Mononuclear cell (primary cell): ENCODE results near the gene PCCA. TPM values are rescaled to one million over a fixed set of nuclear protein-coding genes. Genes with fewer than 3 reads are reported as not detected.
A peak's percentile ranks its signal among the peaks of the same experiment; 100 is the strongest.
"Not testable (repeated sequence)": the region's sequence is repeated elsewhere in the genome, so short reads cannot be mapped to it uniquely, and the experiment has no call there.

Experiments
- H3K27me3 ChIP-seq: 2 replicates; pipeline ENCODE4 v1.6.0; 2011; ENCODE audit warnings: low read length, control low read depth; ENCODE audit not compliant: insufficient read depth
- H3K4me1 ChIP-seq: 2 replicates; pipeline ENCODE4 v1.5.1; 2011; ENCODE audit warnings: mild to moderate bottlenecking, low read length, control low read depth; ENCODE audit not compliant: insufficient read depth
- H3K4me3 ChIP-seq: 2 replicates; pipeline ENCODE4 v1.5.1; 2011; ENCODE audit warnings: mild to moderate bottlenecking, low read length, moderate library complexity
- H3K9me3 ChIP-seq: 2 replicates; pipeline ENCODE4 v1.5.1; 2011; ENCODE audit warnings: low read depth, mild to moderate bottlenecking, control low read depth, low read length
- total RNA-seq: library from RNA; depleted of rRNA; stranded (reverse); fragments of >200 nt; gene quantifications from one replicate; pipeline ENCODE4 v1.2.3, GENCODE V29; 2012

Gene PCCA
- total RNA-seq, 1 donor, result 7.9 TPM

GRCh38 chr13:100088273-100088643 lies 635 bp upstream of the PCCA start:
- H3K4me1 ChIP-seq, result peaks cover 15% of the 10 kb centered on the region
- no peaks in the 10 kb centered on the region for H3K27me3 ChIP-seq
- peak overlapping the region; percentile 73 for H3K4me3 ChIP-seq
- no peaks in the 10 kb centered on the region for H3K9me3 ChIP-seq

DNA sequence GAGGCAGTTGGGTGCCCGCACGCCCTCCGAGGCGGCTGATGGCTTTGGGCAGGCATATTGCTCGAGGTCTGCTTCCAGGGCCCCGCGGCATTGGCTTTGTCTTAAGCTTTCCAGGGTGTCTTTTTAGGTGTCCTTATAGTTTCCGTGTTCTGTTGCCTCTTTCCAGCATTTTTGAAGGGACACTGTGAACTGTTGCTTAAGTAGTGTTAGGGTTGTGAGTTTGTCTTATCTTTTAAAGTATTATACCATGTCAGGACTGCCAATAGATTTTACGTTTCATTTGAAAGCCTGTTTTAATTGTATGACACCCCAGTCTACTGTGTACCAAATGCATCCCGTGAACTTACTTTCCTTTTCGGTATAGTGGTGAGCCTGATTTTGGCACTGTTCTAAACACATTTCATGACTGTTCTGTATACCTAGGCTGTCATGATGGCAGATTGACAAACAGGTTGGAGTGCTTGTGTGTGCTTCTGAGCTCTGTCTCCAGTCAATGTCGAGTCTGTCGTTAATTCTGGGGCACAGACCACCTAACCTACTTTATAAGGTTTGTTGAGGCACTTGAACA lies 656 bp downstream of the PCCA start:
- Histone ChIP-seq H3K27me3 (no peaks in the 10 kb centered on the region), H3K9me3 (no peaks in the 10 kb centered on the region), H3K4me3 (peak overlapping the region; percentile 73), H3K4me1 (peaks cover 15% of the 10 kb centered on the region)

- Histone ChIP-seq H3K27me3 (no peaks in the 10 kb centered on the region), H3K4me3 (no peak overlapping the region), H3K4me1 (peaks cover 15% of the 10 kb centered on the region), H3K9me3 (no peaks in the 10 kb centered on the region)
These were observed 2.0 kb downstream of the PCCA start for GRCh38 chr13:100090861-100091260.

- no peaks in the 10 kb centered on the region for H3K27me3 ChIP-seq
- H3K9me3 ChIP-seq, result no peaks in the 10 kb centered on the region
- H3K4me1 ChIP-seq, result peaks cover 15% of the 10 kb centered on the region
- no peak overlapping the region for H3K4me3 ChIP-seq
These were observed 2.5 kb downstream of the PCCA start for GRCh38 chr13:100091391-100091790.

GRCh38 chr13:100092273-100092672 lies 3.4 kb downstream of the PCCA start:
- not testable (repeated sequence) for H3K9me3 ChIP-seq, H3K27me3 ChIP-seq, H3K4me3 ChIP-seq
- H3K4me1 ChIP-seq, result peaks cover 15% of the 10 kb centered on the region

DNA sequence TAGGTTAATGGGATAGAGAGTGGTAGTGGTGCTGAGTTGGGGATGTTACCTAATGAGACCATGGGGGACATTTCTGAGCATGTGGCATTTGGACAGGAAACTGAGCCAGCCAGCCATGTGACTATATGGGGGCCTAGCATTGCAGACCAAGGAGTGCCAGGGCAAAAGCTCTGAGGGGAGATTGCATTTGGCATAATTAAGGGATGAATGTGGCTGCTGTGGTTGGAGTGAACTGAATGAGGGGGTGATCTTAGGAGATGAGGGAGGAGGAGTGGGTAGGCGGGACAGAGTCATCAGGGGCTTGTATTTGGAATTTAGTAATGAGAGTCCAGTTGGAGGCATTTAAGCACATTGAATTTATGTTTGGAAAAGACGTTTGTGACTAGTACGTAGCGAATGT lies 6.6 kb downstream of the PCCA start:
- Histone ChIP-seq H3K4me3 (no peak overlapping the region), H3K9me3 (no peaks in the 10 kb centered on the region), H3K27me3 (no peaks in the 10 kb centered on the region), H3K4me1 (no peaks in the 10 kb centered on the region)

- Histone ChIP-seq H3K9me3 (no peaks in the 10 kb centered on the region), H3K4me1 (no peaks in the 10 kb centered on the region), H3K4me3 (no peak overlapping the region), H3K27me3 (no peaks in the 10 kb centered on the region)
These were observed 7.6 kb downstream of the PCCA start for GRCh38 chr13:100096526-100096925.

DNA sequence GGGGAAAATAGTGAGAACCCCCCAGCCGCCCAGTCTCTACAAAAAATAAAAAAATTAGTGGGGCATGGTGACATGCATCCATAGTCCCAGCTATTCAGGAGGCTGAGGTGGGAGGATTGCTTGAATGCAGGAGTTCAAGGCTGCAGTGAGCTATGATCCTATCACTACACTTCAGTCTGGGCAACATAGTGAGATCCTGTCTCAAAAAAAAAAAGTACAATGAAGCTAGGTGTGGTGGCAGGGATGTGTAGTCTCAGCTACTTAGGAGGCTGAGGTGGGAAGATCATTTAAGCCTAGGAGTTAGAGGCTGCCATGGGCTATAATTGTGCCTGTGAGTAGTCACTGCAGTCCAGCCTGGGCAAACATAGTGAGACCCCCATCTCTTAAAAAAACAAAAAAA lies 8.9 kb downstream of the PCCA start:
- no peaks in the 10 kb centered on the region for H3K4me1 ChIP-seq
- H3K27me3 ChIP-seq, result no peaks in the 10 kb centered on the region
- H3K9me3 ChIP-seq, result no peaks in the 10 kb centered on the region
- no peak overlapping the region for H3K4me3 ChIP-seq

GRCh38 chr13:100098445-100099116 lies 9.7 kb downstream of the PCCA start:
- H3K4me1 ChIP-seq, result no peaks in the 10 kb centered on the region
- H3K9me3 ChIP-seq, result no peaks in the 10 kb centered on the region
- no peaks in the 10 kb centered on the region for H3K27me3 ChIP-seq
- no peak overlapping the region for H3K4me3 ChIP-seq

DNA sequence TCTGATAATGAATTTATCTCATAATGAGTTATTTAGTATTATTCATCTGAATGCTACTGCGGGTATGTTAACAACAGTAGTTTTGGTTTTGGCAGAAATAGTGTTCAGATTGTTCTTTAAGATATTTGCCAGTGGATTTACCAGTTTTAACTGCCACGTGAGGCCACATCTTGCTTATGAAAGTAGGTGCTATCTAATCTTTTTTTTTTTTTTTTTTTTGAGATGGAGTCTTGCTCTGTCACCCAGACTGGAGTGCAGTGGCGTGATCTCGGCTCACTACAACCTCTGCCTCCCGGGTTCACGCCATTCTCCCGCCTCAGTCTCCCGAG lies 10.2 kb downstream of the PCCA start:
- not testable (repeated sequence) for H3K4me1 ChIP-seq, H3K9me3 ChIP-seq, H3K4me3 ChIP-seq, H3K27me3 ChIP-seq

DNA sequence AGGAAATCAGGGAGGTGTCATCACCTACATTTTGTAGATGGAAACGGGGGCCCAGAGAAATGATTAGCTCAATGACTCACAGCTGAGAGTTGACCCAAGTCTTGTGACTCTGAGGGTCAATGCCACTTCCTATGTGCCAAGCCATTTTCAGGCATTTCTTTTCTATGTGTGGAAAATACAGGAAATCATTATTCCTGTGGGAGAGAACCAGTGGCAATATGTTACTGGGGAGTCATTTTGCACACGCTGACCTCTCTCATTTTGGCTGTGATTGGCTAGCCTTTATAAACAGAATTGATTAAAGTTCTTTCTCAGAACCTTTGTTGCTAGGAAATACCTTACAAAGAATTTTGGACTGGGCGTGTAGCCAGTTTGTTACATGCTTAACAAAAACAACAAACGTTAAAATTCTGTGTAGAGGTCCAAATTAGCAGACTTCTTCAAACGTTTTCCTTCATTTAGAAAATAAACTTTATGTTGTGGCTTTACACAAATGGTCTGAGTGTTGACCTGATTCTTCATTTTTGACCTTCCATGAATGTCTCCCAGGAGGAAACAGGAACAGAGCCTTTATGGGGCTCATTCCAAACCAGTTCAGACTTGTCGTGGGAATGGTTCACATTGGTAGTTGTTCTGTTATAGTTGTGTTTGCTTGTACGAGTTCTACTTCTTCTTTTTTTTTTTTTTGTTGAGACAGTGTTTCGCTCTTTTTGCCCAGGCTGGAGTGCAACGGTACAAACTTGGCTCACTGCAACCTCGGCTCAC lies 11.4 kb downstream of the PCCA start:
- Histone ChIP-seq H3K4me3 (no peak overlapping the region), H3K4me1 (no peaks in the 10 kb centered on the region), H3K9me3 (no peaks in the 10 kb centered on the region), H3K27me3 (no peaks in the 10 kb centered on the region)

GRCh38 chr13:100102042-100102441 lies 13.1 kb downstream of the PCCA start:
- Histone ChIP-seq H3K27me3 (no peaks in the 10 kb centered on the region), H3K4me1 (no peaks in the 10 kb centered on the region), H3K9me3 (no peaks in the 10 kb centered on the region), H3K4me3 (no peak overlapping the region)

GRCh38 chr13:100106005-100106404 lies 17.1 kb downstream of the PCCA start:
- no peaks in the 10 kb centered on the region for H3K9me3 ChIP-seq
- no peaks in the 10 kb centered on the region for H3K27me3 ChIP-seq
- H3K4me1 ChIP-seq, result no peaks in the 10 kb centered on the region
- no peak overlapping the region for H3K4me3 ChIP-seq

DNA sequence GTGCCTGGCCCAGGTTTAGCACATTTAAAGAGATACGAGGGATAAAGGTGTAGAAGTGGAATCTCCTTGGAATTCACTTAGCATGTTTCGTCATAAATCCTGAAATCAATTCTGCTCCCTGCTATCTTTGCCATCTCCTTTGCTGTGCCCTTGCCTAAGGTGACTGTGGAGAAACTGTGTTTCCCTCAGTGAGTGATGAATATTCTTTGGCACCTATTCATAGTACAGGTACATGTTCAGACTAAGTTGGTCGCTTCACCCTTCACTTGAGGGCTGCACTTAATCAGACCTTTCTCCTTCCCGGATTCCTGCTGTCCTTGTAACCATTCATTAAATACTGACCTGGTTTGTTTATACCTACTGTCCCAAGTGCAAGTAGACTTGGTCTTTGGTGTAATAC lies 17.8 kb downstream of the PCCA start:
- H3K27me3 ChIP-seq, result no peaks in the 10 kb centered on the region

GRCh38 chr13:100108913-100109507 lies 20.1 kb downstream of the PCCA start:
- Histone ChIP-seq H3K9me3 (no peaks in the 10 kb centered on the region), H3K27me3 (no peaks in the 10 kb centered on the region), H3K4me1 (no peaks in the 10 kb centered on the region), H3K4me3 (no peak overlapping the region)

More for the DNA sequence above, 17.8 kb downstream of the PCCA start:
- no peaks in the 10 kb centered on the region for H3K4me1 ChIP-seq
- H3K4me3 ChIP-seq, result no peak overlapping the region
- no peaks in the 10 kb centered on the region for H3K9me3 ChIP-seq
